HL-60 (cell line): ENCODE results near the gene TMEM131L.

Experiments used
- DNase-seq, 2 experiments: peaks; one replicate each; pipeline ENCODE4 v3.0.0-alpha.2; 2010 to 2020; ENCODE audit warnings: low read depth in 1 of 2, low spot score in 1 of 2
- H3K27ac ChIP-seq: fragments of 250-450 bp; sonication (Bioruptor Pico); replicated peaks from 2 replicates; pipeline ENCODE4 v1.5.1; 2020; ENCODE audit warnings: mild to moderate bottlenecking, moderate library complexity
- H3K27me3 ChIP-seq: fragments of 250-450 bp; sonication (Bioruptor Pico); 2 replicates; pipeline ENCODE4 v1.5.1; 2021; ENCODE audit warnings: mild to moderate bottlenecking, moderate library complexity; ENCODE audit not compliant: insufficient read depth, poor library complexity, severe bottlenecking
- H3K4me3 ChIP-seq: replicated peaks from 2 replicates; pipeline ENCODE4 v1.5.1; 2011; ENCODE audit warnings: mild to moderate bottlenecking, control low read depth, low read length; ENCODE audit not compliant: insufficient read depth
- CTCF ChIP-seq: IDR thresholded peaks from one replicate; pipeline ENCODE4 v1.5.1; 2011; ENCODE audit warnings: low read length, control low read depth, inconsistent platforms; ENCODE audit not compliant: insufficient read depth
- GABPA ChIP-seq: IDR thresholded peaks from 2 replicates; pipeline ENCODE4 v1.6.1; 2012; ENCODE audit warnings: low read depth
- POLR2AphosphoS5 ChIP-seq: IDR thresholded peaks from 2 replicates; pipeline ENCODE4 v1.6.1; 2012; ENCODE audit warnings: low read depth
- SPI1 ChIP-seq: IDR thresholded peaks from 2 replicates; pipeline ENCODE4 v1.6.1; 2012; ENCODE audit warnings: low read depth, mild to moderate bottlenecking, borderline replicate concordance
- TF ChIP-seq, protein P1 (sequence below): IDR thresholded peaks from 2 replicates; pipeline ENCODE4 v1.6.1; 2012; ENCODE audit warnings: low read depth; ENCODE audit not compliant: insufficient replicate concordance

Gene TMEM131L

GRCh38 chr4:153488006-153488891 is 22.1 kb downstream of the TMEM131L start:
- TF ChIP-seq CTCF (no peak), SPI1 (no peak), POLR2AphosphoS5 (no peak), GABPA (no peak)
- TF ChIP-seq, protein P1, sequence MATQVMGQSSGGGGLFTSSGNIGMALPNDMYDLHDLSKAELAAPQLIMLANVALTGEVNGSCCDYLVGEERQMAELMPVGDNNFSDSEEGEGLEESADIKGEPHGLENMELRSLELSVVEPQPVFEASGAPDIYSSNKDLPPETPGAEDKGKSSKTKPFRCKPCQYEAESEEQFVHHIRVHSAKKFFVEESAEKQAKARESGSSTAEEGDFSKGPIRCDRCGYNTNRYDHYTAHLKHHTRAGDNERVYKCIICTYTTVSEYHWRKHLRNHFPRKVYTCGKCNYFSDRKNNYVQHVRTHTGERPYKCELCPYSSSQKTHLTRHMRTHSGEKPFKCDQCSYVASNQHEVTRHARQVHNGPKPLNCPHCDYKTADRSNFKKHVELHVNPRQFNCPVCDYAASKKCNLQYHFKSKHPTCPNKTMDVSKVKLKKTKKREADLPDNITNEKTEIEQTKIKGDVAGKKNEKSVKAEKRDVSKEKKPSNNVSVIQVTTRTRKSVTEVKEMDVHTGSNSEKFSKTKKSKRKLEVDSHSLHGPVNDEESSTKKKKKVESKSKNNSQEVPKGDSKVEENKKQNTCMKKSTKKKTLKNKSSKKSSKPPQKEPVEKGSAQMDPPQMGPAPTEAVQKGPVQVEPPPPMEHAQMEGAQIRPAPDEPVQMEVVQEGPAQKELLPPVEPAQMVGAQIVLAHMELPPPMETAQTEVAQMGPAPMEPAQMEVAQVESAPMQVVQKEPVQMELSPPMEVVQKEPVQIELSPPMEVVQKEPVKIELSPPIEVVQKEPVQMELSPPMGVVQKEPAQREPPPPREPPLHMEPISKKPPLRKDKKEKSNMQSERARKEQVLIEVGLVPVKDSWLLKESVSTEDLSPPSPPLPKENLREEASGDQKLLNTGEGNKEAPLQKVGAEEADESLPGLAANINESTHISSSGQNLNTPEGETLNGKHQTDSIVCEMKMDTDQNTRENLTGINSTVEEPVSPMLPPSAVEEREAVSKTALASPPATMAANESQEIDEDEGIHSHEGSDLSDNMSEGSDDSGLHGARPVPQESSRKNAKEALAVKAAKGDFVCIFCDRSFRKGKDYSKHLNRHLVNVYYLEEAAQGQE: no peak
- no peak overlapping the region for H3K4me3 ChIP-seq
- peak in 1 of 2 experiments; percentile 73 for DNase-seq
- peak overlapping the region; percentile 76 for H3K27ac ChIP-seq
- no peaks in the 10 kb centered on the region for H3K27me3 ChIP-seq

DNA sequence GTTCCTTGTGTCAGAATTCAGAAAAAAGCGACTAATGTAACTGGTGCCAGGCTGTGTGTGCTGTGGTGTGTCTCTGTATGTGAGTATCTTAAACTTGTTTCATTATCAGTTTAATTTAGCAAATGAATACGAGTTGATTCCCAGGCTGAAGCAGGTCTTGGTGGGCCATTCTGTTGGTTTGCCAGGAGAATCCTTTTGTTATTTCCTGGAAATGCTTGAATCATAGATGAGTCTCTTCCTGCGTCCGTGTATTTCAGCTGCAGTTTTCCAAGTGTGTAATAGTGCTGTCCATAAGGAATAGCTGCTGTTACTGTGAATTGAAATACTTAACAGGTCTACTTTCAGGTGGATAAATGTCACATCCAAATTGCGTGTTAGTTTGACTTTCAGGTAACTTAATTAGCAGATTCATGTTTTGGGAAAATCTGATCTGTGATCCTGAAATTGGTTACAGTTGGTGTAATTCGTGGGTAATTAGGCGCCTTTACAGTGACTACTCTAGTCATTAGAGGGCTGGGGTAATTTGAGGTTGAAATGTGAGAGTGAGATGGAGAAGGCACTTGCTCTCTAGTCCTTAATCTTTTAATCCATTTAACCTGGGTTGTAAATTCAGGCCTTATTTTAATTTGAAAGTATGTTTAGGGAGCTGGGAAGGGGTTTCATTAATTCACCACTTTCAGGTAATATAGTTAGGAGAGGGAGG is 23.8 kb downstream of the TMEM131L start:
- no peak for DNase-seq
- Histone ChIP-seq H3K27me3 (no peaks in the 10 kb centered on the region), H3K27ac (no peak overlapping the region), H3K4me3 (no peak overlapping the region)
- no peak for TF ChIP-seq POLR2AphosphoS5
- TF ChIP-seq, protein P1: no peak
- TF ChIP-seq GABPA: no peak
- TF ChIP-seq CTCF: no peak

GRCh38 chr4:153490985-153491483 is 24.9 kb downstream of the TMEM131L start:
- no peaks in the 10 kb centered on the region for H3K27me3 ChIP-seq
- H3K27ac ChIP-seq: no peak overlapping the region
- TF ChIP-seq GABPA: no peak
- TF ChIP-seq SPI1: no peak
- TF ChIP-seq CTCF: no peak
- TF ChIP-seq POLR2AphosphoS5: no peak
- TF ChIP-seq, protein P1: no peak
- no peak overlapping the region for H3K4me3 ChIP-seq
- no peak for DNase-seq
